HG03039 (cell line): ENCODE results near the gene NET1.

Experiments
- ATAC-seq: cut with Tn5 transposase; IDR thresholded peaks from one replicate; pipeline ENCODE4 v1.9.1; 2021; ENCODE audit warnings: mild to moderate bottlenecking, moderate library complexity; ENCODE audit not compliant: unreplicated experiment

The NET1 gene

DNA sequence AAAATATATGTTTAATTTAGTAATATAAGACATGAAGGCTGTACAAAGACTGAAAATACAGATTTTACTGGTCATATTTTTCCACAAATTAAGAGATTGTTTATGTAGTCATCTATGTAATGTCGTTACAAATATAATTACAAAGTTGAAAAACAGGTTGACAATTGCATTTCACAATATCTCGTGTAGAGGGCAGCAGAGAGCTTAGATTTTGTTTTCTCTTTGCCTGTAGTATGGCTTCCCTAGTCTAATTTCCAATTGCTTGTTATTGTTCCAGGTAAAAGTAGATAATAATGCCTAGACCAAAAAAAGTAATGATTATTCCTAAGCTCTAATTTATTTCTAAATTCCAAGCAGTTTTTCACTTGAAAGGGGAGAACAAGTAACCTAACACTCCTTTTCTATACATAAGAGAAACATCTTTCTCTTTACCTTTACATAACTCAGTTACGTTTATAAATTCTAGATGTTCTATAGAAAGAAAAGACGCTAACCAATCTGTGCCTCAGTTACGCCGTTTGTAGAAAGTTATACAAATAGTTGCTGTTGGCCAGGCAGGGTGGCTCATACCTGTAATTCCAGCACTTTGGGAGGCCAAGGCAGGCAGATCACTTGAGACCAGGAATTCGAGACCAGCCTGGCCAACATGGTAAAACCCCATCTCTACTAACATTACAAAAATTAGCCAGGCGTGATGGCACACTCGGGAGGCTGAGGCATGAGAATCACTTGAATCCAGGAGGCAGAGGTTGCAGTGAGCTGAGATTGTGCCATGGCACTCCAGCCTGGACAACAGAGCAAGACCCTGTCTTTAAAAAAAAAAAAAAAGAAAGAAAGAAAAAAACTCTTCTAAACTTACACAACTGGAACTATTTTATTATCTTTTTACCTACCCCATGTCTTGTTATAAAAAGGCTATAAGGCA is 30.0 kb downstream of the NET1 start:
- no peak for ATAC-seq

DNA sequence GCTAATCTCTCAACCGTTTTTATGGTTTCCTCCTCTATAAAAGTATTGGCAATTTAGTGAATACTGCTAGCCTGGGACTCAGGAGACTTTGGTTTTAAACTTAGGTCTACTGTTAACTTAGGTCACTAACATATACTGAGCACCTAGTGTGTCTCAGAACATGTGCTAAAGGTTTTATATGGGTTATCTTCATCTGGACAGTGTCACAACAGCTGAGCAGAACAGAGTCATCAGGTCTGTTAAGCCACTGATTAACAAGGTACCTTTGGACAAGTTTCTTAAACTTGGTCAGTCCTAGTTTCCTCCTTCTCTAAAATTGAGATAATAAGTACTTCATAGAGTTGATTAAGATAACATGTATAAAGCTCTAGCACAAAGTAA is 30.6 kb downstream of the NET1 start:
- peak; percentile 15 for ATAC-seq

DNA sequence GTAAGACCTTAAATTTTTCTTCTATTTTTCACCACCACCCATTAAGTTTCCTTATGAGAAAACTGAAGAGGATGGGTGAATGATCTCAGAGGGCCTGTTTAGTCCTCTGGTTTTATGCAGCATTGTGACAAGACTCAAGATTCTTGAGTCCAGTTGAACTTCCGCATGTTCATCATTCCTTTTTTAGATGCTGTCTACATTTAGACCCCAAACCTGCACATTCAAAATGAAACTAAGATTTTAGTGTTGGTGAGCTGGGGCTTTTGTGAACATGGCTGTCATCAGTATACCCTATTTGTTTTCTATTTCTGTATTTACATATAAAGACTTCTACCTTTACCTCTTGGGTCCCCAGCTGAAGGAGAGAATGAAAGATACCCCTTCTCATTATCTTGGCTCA is 31.1 kb downstream of the NET1 start:
- peak; percentile 81 for ATAC-seq

DNA sequence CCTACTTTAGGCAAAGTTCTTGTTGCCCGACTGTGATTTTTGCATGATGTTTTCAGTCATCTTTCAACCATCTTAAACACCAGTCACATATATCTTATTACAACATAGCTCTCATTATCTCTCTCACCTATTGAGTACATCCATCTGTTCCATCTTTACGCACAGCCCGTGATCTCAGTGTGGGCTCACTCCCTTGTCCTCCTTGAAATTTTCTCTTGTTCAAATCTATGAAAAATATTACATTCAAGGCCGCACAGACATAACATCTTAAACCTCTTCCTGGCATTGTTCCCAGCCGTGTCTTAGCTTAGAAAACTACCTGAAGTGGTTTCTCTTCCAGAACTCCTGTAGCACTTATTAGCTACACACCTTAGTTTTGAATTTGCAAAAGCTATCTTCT is 32.6 kb downstream of the NET1 start:
- ATAC-seq, result no peak

DNA sequence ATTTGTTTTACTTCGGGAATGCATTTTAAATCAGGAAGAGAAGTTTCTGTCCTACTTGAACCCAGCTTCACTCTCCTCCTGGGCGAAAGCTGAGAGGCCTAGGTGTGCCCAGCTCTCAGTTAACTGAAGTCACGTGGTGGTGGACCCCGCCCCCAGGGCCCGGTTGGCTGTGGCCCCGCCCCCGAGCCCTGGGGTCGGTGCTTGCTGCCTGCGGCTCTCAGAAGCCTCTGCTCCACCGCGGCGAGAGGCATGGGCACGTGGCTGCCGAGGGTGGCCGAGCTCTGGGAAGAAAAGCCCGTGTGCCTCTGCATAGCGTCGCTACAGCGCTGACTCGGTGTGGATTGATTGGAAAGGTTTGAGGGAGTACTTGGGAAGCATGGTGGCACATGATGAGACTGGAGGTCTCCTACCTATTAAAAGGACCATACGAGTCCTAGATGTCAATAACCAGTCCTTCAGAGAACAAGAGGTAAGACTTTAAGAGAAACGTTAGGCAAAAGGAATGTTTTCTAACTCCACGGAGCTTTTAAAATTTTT is 34.1 kb downstream of the NET1 start:
- ATAC-seq, result peak; percentile 29

DNA sequence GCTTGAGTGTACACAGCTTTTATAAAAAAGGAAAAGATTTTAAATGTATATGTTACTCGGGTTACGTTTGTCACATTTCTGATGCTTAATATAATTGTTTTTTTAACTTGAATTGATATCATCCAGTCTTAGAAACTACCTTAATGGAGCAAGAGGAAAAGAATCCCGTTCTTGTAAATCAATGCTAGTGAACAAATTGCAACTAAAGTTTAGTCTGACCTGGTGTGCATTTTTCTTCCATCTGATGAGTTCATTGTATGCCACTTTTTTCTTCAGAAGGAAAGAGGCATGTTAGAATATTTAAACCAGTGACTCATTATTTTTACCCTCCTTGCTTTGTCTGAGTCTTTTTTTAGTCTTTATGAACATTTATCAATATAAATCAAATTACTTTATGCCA is 34.7 kb downstream of the NET1 start:
- ATAC-seq, result no peak

DNA sequence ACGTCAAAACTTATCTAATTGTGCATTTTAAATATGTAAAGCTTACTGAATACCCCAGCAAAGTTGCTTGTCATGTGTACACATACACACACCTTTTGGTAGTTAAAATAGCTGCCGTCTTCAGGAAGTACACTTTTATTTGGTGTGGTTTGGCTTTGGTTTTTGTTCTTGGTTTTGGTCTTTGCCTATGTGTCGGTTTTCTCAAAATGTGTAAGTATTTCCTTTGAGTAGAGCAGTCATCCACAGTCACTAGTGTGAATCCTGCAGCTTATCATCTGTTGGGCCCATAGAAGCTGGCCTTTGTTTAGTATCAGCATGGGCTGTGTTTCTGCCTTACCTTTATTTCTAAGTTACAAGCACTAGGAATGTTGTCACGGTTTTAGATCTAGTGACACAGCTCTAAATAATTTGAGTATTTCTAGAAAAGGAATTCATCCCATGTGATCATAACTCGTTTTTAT is 35.3 kb downstream of the NET1 start:
- peak; percentile 47 for ATAC-seq

DNA sequence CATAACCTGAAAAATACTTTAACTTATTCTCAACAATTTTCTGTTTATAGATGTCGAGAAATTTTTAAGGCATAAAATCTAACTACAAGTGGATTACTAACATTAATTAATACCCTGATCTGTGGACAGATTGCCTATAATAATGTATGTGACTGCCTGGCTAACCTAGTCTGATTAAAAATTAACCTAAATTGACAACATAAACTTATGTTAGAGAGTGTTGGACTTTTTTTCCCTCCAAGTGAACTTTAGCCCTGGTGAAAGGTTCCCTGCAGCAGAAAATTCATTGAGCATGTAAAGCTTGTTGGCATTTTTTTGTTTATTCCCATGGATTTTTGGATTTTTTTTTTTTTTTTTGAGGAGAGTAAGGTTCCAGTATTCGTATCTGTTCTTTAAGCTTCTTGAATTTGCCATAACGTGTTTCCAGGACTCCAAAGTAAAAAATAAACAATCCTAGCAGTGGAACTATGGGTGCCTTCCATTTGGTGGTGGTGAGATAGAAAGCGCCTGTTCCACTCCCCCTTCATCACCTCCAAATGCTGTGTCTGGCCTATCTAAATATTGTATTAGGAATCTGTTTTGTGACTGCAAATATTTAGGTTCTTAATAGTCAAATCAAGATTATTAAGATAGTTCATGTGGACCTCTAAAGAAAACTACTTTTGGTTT is 36.1 kb downstream of the NET1 start:
- ATAC-seq, result no peak

DNA sequence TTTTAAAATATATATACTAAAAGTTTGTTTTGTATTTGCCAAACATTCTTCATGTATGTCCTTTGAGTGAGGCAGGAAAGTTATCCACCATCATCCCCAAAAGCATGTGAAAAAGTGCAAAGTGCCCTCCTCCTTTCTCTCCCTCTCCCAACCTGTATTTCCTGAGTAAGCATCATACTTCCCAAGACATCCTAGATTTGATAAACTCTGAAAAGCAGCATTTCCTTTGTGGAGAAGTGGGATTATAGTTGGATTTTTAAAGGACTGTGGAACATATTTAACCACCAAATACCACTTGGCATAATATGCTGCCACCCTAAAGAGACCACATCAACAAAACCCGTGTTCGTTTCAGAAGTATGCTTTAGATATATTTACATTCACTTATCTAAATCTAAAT is 36.9 kb downstream of the NET1 start:
- no peak for ATAC-seq

DNA sequence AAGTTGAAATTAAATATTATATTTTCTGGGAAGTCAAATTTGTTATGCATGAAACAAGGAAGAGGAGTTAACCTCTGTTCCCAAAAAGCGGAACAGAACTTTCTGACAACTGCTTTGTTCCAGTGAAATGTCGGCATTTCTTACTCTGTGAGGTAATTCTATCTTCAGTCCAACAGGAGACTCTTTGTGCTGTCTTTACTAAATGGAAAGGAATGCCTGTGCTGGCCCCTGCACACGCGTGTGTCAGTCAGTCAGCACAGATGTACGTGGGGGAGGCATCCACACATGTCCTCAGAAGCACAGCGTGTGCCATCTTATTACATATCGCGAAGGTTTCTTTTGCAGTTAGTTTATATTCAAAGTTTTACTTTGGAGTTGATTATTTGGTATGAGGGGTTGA is 37.5 kb downstream of the NET1 start:
- no peak for ATAC-seq

DNA sequence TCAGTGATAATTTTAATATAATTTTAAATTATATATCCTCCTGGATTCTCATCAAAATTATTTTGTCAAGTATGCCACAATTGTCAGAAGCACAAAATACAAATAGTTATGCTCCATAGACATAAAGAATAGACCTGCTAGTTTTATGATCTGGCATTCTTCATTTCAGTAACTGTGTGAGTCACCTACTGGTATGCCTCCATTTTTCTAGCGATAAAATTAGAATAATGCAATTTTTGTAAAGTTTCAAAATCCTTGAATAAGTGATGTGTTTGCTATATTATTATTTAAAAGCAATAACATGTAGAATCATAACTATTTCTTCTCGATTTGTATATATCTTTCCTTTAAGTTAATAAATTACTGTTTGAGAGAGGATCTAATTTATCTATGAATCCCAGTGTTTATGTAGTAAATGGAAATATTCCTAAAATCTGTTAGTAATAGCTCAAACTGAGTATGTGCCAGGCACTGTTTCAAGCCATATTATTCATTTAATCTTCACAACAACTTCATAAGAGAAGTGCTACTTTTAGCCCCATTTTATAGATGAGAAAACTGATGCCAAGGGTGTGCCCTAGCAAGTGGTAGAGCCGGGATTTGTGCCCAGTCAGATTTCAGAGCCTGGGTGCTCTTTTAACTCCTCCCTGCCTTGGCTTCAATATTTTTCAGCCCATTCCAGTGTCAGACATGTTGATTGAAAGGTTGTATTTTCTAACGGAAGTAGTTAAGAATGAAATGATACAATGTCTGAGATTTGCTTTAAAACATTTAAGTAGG is 38.4 kb downstream of the NET1 start:
- no peak for ATAC-seq

DNA sequence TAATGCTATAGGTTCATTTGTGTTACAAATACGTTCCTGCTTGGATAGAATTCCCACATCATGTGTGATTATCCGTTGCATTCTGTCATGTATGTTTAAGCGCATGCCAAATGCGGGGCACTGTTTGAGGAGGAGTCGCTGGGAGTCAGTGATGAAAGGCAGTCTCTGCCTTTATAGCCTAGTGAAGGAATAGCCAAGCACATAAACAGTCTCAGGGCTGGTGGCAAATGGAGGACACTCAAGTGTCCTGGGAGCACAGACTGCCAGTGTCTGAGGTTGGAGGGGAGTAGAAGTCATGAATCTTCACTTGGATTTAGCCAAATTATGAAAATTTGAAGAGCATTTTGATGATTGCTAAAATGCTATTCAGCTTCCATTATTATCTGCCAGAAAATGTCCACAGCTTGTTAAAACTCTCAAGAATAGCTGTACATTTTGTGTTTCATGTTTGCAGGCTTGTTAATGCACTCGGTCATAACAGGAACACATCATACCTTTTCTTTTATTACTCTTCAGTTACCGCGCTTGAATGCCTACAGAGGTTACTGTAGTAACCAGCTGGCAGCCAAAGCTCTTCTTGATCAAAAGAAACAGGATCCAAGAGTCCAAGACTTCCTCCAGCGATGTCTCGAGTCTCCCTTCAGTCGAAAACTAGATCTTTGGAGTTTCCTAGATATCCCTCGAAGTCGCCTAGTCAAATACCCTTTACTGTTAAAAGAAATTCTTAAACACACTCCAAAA is 41.6 kb downstream of the NET1 start:
- ATAC-seq, result no peak

DNA sequence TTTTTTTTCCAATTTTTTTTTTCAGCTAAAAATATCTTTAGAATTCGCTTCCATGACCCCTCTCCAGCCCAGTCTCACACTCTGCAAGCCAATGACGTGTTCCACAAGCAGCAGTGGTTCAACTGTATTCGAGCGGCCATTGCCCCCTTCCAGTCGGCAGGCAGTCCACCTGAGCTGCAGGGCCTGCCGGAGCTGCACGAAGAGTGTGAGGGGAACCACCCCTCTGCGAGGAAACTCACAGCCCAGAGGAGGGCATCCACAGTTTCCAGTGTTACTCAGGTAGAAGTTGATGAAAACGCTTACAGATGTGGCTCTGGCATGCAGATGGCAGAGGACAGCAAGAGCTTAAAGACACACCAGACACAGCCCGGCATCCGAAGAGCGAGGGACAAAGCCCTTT is 44.2 kb downstream of the NET1 start:
- ATAC-seq, result no peak

DNA sequence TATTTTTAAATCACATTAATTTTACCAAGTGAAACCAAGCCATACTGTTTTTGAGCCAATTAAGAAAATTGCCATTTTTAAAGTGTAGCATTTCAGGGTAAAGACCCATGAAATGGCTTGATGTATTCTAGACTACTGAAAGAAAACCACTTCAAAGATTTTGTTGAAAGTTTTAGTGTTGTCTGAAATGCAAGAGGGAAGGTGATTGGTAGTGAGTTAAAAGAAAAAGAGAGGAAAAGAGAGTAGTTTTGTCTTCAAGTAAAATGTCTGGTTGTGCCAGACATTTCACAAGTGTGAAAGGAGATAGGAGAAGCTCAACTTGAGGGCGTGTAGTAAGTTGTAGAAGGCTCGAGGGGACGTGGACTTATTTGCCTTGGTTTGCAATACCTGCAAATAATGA is 45.4 kb downstream of the NET1 start:
- ATAC-seq, result no peak

DNA sequence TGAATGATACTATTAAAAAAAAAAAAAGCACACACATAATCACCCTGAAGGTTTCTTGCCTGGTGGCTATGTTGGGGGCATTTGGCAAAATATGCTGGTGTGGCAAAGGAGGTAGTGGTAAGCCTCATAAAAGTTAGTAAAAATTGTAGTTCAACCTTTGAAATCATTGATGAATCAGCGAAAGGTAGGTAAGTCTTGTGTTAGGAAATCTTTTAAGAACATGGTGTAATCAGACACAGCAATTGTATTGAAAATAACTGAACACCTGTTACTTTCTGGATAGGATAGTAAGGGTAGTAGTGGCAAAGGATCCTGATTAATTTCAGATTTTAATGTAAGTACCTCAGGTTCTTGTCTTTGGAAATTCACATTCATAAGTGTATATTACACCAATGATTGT is 46.1 kb downstream of the NET1 start:
- ATAC-seq, result no peak

DNA sequence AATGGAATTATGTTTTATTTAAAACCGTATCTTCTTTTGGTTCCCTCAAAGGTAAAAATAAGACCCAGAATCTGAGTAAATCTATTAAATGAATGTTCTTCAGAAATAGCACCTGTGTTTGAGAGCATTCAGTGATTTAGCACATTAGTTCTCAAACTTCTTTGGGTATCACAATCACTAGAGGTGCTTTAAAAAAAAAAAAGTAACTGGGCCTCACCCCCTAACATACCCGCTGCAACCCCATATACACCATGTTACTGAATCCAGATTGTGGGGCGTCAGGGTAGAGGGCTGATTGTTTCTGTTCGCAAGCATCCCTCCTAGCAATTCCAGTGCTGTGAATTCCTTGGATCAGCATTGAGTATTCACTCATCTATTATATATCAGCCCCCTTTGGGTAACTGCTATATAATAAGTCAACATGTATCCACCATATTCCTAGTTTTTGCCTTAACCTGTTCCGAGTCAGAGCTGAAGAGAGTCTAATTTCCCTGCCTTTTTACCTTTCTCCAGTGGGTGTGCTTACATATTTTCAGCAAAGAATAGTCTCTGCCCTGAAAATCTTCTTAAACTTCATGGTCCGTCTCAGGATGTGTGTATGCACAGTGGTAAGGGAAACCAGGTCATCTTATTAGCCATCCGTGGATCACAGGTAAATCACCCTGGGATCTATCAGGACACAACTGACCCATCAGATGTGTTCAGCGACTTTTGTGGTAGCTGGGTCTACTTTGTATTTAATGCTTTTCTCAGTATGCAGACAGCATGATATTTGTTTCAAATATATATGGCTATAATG is 46.8 kb downstream of the NET1 start:
- no peak for ATAC-seq

DNA sequence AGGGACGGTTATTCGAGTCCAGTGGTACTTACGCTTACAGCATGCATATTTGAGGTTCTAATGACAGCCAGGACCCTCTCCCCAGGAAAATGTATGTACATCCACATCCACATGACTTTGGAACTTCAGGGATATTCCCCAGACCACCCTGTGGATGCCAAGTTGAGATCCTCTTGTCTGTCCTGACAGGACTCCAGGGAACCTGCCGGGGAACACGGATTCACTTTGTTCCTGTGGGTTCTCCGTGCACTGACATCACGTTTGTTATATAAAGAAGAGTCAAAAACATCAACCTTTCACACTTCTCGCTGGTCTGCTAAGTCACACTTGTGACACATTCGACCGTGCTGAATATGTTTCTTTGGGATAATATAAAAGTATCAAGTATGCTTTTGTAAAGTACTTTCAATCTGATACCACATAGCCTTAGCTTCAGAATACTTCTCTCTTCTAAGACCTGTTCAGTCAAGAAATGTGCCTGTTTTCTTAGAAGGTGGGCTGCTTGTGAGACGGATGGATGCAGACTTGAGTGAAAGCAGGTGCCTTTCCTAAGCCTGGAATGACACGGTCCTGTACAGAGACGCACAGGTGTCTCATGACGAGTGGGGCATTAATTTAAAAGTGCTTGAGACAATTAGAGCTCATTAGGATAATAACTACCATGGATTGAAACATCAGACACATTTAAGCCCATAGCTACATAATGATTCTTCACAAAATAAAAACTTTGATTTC is 48.3 kb downstream of the NET1 start:
- no peak for ATAC-seq

DNA sequence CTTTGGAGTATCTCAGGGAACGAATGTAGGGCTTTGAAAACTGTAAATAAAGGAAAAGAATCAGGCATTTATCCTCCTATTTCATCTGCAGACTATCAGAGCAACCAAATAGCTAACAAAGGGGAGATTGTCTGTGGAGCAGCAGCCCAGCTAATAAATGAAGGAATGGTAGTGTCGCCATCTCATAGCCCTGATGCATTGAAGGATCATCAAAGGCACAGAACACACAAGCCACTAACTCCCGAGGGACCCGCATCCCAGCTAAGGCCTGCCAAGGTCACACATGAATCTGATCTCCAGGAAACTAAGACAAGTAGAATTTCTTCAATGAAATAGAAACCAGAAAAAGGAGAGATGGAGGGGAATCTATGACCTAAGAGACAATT is 48.8 kb downstream of the NET1 start:
- ATAC-seq, result no peak
